Adipose tissue (tissue), 3 donors: Measurements from ENCODE around the gene GHRHR. TPM values are rescaled to one million over a fixed set of nuclear protein-coding genes. Genes with fewer than 3 reads are reported as not detected.

Experiments
- H3K27ac ChIP-seq: one replicate; pipeline ENCODE4 v1.5.1; 2013; ENCODE audit warnings: low read depth, low read length
- WGBS, 3 donors: extraction: QIAGEN DNeasy Blood & Tissue Kit; methylation state at CpG; one replicate each; pipeline ENCODE4 v1.1.7; 2013; 5-methylcytosine and 5-hydroxymethylcytosine counted together
- polyA plus RNA-seq, 3 donors: library from polyadenylated mRNA; stranded (reverse); fragments of 200-250 nt; gene quantifications; one replicate each; pipeline ENCODE4 v1.2.3, GENCODE V29; 2013
- donor health status: healthy with polysubstance abuse.
- donor health status: Bipolar disorder and iron deficiency.
- donor health status: healthy.

The GHRHR gene
- polyA plus RNA-seq, 3 donors: 0.12 TPM; not detected in 2

DNA sequence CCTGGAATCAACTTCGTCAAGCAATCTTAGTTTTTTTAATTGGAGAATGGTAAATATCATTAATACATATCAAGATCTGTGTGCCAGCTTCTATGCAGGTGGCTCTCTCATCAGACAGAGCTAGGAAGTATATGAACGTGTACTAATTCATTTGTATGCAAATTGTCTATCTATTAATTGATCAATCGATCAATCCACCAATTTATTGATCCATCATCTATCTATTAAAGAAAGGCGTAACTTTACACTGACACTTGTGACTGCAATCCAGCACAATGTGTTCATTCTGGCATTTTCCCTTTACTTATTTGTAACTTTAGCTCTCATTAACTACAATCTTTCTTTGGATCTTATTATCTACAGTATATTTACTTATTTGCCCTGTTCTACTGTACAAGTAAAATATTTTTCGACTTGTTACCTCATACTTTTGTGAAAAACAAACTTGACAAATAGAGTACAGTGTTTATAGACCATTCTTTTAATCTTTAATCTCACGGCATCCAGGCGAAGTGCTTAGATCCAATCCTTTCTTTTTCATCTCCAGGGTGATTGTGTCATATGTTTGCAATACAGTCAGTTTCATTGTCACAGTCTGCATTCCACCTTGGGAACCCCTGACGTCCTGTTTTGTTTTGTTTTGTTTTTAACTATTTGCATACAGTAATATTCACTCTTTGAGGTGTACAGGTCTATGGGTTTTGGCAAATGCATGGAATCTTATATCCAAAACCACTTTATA is 22.0 kb upstream of the GHRHR start:
- no peak overlapping the region for H3K27ac ChIP-seq
- WGBS, 3 donors: 25 to 62% (median 59%) methylated on average over 8 of the region's 8 CpGs

DNA sequence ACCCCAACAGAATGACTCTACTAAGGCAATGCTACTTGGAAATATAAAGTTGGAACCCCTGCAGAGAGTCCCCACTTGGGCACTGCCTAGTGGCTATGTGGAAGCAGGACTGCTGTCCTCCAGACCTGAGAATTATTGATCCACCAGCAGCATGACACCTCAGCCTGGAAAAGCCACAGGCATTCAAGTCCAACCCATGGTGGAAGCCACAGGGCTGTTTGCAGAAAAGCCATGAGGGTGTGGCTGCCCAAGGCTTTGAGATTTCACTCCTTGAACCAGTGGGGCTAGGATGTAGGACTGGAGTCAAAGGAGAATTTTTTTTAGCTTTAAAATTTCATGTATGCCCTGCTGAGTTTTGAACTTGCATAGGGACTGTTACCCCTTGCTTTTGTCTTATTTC is 13.6 kb upstream of the GHRHR start:
- no peak overlapping the region for H3K27ac ChIP-seq

DNA sequence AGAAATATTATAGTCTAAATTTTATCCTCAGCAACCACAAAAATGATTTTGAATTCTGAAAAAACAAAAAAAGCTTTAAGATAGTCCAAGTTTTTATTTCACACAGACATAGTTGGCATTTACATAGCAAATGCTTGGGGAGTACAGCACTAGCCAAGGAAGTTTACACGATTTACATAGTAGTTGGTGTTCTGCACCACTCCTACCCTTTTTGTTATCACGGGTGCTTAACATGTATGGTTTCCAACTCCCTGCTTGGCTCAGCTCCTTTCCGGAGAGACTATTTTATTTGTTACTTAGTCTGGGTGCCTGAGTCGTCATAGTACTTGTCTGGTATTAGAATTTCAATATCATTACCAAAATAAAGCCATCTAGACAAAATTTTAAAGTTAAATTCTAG is 8.8 kb upstream of the GHRHR start:
- WGBS, 3 donors: 63 to 64% (median 63%) methylated on average over 4 of the region's 4 CpGs
- H3K27ac ChIP-seq: no peak overlapping the region

DNA sequence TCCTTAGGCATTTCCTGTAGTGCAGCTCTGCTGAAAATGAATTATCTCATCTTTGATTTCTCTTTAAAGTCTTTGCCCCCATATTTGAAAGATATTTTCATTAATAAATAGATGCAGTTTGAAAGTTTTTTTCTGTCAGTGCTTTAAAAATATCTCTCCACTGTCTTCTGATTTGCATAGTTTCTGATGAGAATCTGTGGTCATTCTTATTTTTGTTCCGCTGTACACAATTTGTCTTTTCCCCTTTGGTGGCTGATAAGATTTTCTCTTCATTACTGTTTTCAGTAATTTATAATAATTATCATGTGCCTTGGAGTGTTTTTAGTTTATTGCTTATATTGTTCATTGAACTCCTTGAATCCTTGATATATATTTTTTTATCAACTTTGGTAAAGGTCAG is 7.0 kb upstream of the GHRHR start:
- 93 to 97% (median 95%) methylated on average over 1 of the region's 1 CpG for whole genome bisulfite sequencing, 3 donors
- no peak overlapping the region for H3K27ac ChIP-seq

DNA sequence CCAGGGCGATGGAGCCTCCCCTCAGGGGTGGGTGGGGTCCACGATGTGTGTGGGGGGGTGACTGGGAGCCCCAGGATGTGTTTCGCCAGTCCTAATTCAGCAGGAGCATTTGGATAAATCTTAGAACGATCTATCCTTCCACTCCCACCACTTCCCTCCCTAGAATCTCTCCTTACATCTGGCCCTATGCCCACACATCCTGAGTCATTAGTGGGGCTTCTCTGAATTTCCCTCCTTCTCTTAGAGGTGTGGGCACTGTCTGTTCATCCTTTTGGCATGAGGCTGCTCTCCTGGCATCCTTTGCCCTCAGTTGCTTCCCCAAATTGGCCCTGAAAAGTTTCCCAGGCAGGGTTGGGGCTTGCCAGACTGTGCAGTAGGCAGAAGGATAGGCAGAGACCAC is 1.6 kb downstream of the GHRHR start:
- H3K27ac ChIP-seq: no peak overlapping the region
- 43 to 60% (median 54%) methylated on average over 4 of the region's 4 CpGs for whole genome bisulfite sequencing, 3 donors

DNA sequence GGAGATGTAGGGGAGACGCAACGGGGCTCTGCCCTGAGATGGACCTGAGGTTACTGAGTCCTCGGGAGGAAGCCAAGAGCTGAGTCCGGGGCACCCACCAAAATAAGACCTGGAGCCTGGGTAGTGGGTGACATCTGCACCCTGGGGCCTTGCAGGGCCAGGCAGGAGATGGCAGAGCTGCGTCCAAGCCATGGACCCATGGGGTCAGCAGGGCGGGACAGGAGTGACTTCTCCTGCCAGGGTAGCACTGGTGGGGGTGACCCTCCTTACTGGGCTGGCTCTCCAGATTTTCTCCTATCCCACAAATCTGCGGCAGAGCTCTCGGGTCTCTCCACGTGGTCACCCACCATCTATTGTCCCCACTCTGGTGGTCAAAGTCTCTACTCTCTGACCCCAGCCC is 2.1 kb downstream of the GHRHR start:
- H3K27ac ChIP-seq: no peak overlapping the region
- WGBS, 3 donors: 75 to 90% (median 84%) methylated on average over 9 of the region's 9 CpGs

DNA sequence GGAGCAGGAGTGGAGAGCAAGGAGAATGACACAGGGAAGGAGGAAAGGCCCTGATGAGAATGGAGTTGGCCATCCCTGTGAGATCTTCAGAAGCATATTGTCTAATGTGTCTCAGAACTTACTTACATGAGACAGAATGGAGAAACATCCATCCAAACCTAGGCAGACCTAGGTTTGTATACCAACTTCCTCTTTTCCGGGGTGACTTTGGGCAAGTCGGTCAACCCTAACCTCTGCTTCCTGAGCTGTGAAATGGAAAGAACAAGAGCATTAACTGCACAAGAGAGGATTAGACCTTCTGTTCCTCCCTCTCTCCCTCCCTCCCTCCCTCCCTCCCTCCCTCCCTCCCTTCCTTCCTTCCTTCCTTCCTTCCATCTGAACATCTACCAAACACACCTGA is 4.5 kb downstream of the GHRHR start:
- no peak overlapping the region for H3K27ac ChIP-seq
- WGBS, 3 donors: 52 to 97% (median 56%) methylated on average over 2 of the region's 2 CpGs

DNA sequence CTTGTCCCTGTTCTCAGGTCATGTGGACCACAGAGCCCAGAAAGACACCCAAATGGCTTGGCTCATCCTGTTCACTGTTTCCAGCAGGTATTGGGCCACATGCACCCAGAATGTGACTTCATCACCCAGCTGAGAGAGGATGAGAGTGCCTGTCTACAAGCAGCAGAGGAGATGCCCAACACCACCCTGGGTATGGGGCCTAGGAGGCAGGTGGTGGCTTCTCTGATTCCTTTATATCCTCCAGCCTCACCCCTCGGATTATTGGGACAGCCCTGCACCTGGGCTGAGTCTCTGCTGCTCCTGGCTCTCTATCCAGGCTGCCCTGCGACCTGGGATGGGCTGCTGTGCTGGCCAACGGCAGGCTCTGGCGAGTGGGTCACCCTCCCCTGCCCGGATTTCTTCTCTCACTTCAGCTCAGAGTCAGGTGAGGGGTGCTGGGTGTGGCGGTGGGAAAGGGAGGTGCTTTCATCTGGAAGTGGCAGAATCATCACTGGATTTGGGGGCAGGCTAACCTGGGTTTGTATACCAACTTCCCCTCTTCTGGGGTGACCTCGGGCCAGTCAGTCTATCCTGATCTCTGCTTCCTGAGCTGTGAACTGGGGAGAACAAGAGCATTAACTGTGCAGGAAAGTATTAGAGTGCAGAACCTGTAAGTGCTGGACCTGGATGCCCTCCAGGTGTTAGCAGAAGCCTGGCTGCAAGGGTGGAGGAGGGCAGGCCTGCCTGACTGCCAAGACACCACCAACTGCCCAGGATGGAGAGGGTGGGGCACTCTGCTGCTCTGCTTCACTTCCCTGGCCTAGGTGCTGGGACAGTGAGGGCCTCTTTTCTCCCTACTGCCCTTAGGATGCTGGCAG is 5.2 kb downstream of the GHRHR start:
- whole genome bisulfite sequencing, 3 donors: 84 to 89% (median 88%) methylated on average over 7 of the region's 7 CpGs
- no peak overlapping the region for H3K27ac ChIP-seq

DNA sequence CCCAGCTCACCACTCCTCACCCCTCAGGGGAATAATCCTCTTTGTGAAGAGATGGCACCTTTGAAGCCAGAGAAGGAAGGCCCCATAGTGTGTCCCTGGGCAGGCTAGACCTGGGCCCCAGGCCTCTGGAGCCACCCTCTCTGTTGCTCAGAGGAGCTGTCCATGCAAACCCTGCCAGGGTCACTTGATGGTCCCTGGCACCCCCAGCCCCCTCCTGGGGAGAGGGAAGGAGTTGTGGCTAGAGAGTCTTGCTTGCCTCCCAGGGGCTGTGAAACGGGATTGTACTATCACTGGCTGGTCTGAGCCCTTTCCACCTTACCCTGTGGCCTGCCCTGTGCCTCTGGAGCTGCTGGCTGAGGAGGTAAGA is 5.8 kb downstream of the GHRHR start:
- WGBS, 3 donors: 91 to 100% (median 91%) methylated on average over 1 of the region's 1 CpG
- no peak overlapping the region for H3K27ac ChIP-seq

DNA sequence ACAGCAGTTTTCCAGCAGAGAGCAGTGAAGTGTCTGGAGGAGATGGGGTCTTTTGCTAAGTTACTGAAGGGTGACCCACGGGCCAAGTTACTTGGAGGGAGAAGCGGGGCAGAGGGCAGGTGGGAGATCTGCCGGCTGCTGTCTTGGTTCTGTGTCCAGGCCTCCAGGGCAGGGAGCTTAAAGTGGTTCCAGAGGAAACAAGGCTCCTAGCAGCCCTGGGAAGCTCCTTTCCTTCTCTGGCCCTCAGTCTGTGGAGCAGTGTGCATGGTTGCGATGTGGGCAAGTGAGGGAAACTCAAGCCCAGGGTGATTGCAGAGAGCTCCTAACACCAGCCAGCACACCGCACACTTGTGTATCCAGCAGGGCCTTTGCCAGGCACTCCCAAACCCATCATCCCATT is 6.3 kb downstream of the GHRHR start:
- no peak overlapping the region for H3K27ac ChIP-seq
- 90 to 93% (median 93%) methylated on average over 4 to 5 of the region's 5 CpGs for WGBS, 3 donors

DNA sequence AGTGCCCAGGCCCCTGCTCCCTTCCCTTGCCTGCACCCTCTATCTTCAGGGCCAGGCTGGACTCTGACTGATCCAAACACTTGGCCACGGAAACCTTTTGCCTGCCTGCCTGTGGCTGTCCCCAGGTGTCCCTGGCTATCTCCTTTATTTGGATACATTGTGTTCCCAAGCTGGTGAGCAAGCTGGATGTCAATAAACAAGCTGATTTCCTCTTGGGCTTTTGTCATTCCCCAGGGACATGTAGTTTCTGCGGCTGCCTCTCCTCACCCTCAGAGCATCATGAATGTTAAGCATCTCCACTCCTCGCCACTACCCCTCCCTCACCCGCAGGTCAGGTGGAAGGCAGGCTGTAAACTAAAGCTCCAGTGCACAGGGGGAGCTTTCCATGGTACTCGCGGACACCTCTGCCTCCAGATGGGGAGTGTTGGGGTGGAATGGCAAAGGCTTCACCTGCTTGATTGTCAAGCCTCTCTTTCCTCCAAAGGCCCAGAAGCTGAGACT is 6.9 kb downstream of the GHRHR start:
- H3K27ac ChIP-seq: no peak overlapping the region
- WGBS, 3 donors: 40 to 64% (median 60%) methylated on average over 6 of the region's 6 CpGs

DNA sequence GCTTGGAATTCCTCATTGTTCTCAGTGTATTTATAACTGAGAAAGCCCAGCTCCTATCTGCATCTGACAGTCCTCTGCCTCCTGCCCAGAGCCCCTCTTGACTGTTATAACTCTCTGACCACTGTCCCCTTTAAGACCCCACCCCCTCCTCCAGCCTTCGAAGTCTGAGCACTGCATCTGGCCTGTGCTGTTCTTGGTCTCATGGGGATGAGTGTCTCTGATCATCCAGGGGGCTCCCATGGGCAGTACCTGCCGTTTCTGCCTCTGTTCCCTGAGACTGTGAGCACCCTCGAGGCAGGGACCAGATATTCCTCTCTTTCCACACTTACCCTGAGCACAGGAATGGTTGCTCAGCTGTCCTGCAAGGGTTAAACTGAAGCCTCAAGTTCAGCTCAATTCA is 7.7 kb downstream of the GHRHR start:
- no peak overlapping the region for H3K27ac ChIP-seq
- WGBS, 3 donors: 45 to 54% (median 53%) methylated on average over 3 of the region's 3 CpGs

DNA sequence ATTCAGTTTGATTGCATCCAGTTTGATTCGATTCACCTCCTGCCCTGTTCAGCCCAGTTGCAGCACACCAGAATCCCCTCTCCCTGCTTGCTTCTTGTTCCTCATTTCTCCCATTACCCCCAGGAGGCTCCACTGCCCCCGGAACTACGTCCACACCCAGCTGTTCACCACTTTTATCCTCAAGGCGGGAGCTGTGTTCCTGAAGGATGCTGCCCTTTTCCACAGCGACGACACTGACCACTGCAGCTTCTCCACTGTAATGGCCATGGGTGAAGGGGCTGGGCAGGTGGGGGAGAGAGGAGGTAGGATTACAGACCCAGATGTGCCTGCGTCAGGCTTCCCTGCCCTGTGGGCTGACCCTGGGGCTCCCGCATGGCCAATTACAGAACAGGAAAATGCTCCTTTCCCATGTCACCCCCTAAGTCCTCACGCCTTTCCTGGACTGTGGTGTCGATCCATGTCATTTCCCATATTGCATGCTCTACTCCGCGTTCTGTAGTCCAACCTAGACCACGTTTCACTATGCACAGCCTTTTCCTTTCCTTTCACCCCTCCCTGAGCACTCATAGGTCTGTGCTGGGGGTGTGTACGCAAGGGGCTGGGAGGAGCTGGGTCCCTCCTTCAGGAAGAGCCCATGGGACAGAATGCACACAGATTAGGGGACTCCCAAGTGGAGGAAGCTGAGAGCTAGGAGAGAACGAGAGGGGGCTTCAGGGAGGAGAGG is 8.2 kb downstream of the GHRHR start:
- WGBS, 3 donors: 37 to 57% (median 48%) methylated on average over 15 of the region's 15 CpGs
- no peak overlapping the region for H3K27ac ChIP-seq

DNA sequence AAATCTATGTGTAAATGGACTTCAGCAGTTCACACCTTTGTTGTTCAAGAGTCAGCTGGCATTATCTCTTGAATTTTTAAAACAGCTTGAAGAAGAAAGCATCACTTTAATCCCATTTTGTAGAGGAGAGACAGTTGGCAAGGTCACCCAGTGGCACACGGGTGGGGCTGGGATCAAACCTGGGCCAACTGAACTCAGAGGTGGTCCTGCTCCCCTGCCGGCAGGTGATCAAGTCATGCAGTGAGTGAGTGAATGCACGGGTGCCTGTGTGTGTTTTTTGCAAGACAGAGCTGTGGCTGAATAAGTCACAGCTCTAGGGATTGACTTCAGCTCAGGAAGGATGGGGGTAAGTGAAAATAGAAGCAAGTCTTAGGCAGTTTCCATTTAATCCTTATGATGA is 9.5 kb downstream of the GHRHR start:
- H3K27ac ChIP-seq: no peak overlapping the region
- 70 to 86% (median 74%) methylated on average over 3 of the region's 3 CpGs for WGBS, 3 donors

DNA sequence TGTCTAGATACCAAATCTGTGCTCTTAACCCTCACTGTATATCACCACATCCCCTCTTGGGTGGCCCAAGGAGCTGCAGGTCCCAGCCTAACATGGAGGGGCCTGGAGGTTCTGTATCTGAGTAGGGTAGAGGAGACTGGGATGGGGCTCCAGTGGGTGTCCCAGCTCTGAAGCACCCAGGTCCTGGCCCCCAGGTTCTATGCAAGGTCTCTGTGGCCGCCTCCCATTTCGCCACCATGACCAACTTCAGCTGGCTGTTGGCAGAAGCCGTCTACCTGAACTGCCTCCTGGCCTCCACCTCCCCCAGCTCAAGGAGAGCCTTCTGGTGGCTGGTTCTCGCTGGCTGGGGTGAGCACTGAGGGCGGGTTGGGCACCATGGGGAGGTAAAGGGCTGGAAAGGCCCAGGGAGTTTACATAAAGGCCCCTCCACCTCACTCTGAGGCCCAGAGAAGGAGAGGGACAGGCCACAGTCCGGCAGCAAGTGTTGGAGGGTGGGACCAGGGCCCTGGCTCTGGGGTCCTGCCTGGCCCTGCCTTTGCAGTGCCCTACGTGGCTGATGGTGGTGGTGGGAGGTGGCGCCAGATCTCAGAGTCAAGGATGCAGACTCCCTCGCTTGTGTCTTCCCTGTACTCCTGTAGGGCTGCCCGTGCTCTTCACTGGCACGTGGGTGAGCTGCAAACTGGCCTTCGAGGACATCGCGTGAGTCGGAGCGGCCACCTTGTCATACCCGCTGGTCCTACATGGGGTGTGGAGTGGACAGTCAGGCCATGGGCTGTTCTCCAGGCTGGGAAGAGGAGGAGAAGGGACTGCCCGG is 10.2 kb downstream of the GHRHR start:
- WGBS, 3 donors: 88 to 96% (median 91%) methylated on average over 18 of the region's 18 CpGs

DNA sequence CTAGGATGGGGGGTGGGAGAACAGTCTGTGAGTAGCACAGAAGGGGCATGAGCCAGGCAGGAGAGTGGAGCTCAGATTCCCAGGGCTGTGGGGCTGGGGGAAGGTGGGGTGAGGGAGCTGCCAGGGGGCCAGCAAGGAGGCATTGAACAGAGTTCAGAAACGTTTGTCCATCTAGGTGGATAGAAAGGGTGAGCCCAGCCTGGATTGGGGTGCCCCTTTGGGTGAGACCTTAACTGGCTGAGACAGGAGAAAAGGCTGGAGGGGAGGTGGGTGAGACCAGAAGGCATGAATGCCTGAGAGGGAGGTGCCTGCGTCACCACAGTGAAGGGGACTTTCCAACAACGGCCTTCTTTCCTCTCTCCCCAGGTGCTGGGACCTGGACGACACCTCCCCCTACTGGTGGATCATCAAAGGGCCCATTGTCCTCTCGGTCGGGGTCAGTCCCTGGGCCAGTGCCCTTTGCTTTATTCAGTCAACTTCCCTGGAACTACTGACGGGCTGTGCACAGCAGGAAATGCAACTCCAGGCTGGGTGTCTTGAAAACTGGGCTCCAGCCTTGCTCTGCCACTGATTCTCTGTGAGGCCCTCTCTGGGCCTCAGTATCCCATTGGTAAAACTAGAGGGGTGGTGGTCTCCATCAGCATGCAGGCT is 11.0 kb downstream of the GHRHR start:
- WGBS, 3 donors: 13 to 24% (median 22%) methylated on average over 7 of the region's 7 CpGs
- H3K27ac ChIP-seq: no peak overlapping the region

More for the DNA sequence above, 10.2 kb downstream of the GHRHR start:
- no peak overlapping the region for H3K27ac ChIP-seq

DNA sequence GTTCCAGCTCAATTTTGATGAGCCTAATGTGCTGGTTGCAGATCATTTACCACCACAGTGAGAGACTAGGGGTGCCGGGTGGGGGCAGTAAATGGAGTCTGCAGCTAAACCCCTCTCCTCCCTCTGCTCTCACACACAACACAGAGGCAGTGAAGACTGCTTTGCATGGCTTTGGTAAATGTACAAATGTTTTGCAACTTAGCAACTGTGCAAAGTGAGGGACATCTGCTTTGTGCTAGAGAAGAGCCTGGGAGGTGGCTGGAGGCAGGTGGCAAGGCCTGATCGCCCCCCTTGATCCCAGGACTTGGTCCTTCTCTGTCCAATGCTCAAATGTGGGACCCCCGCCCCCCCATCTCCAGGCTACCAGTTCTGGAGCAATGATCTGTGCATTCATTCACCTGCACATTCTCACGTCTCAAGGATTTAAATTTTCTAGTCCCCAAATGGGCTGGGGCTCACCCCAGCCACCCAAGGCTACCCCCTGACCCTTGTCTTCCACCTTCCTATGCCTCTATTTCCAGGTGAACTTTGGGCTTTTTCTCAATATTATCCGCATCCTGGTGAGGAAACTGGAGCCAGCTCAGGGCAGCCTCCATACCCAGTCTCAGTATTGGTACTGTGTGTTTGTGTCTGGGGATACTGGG is 11.6 kb downstream of the GHRHR start:
- WGBS, 3 donors: 77 to 92% (median 91%) methylated on average over 5 of the region's 5 CpGs
- no peak overlapping the region for H3K27ac ChIP-seq
